GM18951 (cell line): ENCODE results near the gene HOXA10.

Experiments used
- POLR2A ChIP-seq: IDR thresholded peaks from 4 replicates; pipeline ENCODE4 v1.6.1; 2011; ENCODE audit warnings: mild to moderate bottlenecking; ENCODE audit not compliant: insufficient read length, insufficient read depth; ENCODE audit errors: extremely low read depth
- in situ Hi-C: fragments of 300-500 bp; cut with MboI; formaldehyde crosslinking; loops from one replicate; pipeline ENCODE4 v1.12.0; 2022; ENCODE audit warnings: low sequenced_read_pairs, mixed read lengths, inconsistent platforms; ENCODE audit not compliant: unreplicated experiment

The HOXA10 gene

GRCh38 chr7:27162561-27163287 is 11.4 kb downstream of the HOXA10 start:
- TF ChIP-seq POLR2A = no peak
- in situ Hi-C loops = no loop called here

GRCh38 chr7:27161721-27162560 is 12.2 kb downstream of the HOXA10 start:
- in situ Hi-C loops = no loop called here
- no peak for TF ChIP-seq POLR2A

DNA sequence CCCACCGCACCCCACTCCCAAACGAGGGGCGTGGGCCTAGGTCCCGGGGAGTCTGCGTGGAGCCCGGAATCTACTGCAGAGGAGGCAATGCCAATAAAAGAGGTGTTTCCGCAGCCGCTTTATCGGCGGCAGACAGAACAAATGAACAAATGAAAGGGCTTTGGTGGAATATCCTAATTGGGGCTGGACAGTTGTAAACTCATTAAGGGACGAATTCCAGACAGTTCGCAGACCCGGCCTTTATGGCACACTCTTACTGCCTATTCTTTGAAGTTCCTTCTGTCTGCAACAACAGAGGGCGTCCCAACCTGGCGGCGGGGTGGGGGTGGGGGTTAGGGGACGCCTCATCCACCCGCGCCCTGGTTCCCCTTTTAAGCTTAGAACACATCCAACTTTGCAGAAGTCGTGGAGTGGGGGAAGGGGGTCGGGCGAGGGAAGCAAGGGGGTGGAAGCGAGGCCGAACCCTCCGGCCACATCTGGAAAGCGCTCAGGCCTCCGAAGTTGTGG is 12.9 kb downstream of the HOXA10 start:
- TF ChIP-seq POLR2A = no peak
- in situ Hi-C loops = no loop called here

DNA sequence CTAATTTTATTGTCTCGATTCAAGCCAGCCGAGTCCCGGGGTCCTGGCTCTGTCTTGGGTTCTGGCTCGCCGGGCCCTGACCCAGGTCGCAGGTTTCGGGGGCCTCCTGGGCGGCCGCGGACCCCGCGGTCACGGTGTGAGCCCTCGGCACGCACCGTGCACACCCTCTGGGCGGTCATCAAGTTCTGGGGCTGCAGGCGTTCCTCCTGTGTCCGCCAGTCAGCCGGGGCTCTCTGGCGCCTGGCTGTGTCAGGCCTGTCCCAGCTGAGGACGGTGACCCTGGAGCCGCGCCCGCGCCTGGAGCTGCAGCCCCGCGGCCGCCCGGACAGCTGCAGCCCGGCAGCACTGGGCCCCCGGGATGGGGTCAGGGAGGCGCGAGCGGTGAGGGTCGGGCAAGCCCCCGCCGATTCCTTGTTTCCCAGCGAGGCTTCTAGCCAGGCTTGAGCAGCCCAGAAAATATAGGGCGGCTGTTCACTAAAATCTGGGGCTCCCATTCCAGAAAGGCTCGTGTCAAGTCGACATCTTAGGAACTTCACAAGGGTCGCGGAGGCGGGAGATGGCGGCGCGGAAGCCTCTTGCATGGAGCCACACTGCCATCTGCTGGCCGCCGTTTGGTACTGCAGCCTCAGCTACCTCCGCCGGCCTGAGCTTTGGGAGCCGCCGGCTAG is 13.4 kb downstream of the HOXA10 start:
- in situ Hi-C loops = no loop called here
- TF ChIP-seq POLR2A = no peak

DNA sequence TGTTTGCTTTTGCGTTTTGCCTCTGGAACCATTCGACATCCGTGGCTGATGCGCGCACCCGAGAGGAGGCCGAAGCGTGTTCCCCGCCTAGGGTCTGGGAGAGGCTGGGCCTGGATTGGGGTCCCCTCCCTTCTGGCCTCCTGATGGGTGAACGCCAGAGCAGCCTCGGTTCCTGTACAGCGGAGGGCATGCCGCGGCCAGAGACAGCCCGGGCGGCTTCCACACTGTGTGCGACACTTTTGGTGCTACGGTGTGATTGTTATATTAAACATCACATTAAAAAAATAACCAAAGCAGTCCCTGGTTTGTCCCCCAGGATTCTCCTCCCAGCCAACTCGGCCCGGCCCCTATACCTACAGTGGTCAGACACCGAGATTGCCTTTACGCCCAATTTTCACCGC is 14.0 kb downstream of the HOXA10 start:
- in situ Hi-C loops = no loop called here
- TF ChIP-seq POLR2A = no peak

- no peak for TF ChIP-seq POLR2A
- in situ Hi-C loops = loop anchor here (10.0 kb wide), 1 partner anchor 785 kb away; no protein-coding TSS in a partner anchor
These were observed 14.6 kb downstream of the HOXA10 start for GRCh38 chr7:27159266-27160144.

DNA sequence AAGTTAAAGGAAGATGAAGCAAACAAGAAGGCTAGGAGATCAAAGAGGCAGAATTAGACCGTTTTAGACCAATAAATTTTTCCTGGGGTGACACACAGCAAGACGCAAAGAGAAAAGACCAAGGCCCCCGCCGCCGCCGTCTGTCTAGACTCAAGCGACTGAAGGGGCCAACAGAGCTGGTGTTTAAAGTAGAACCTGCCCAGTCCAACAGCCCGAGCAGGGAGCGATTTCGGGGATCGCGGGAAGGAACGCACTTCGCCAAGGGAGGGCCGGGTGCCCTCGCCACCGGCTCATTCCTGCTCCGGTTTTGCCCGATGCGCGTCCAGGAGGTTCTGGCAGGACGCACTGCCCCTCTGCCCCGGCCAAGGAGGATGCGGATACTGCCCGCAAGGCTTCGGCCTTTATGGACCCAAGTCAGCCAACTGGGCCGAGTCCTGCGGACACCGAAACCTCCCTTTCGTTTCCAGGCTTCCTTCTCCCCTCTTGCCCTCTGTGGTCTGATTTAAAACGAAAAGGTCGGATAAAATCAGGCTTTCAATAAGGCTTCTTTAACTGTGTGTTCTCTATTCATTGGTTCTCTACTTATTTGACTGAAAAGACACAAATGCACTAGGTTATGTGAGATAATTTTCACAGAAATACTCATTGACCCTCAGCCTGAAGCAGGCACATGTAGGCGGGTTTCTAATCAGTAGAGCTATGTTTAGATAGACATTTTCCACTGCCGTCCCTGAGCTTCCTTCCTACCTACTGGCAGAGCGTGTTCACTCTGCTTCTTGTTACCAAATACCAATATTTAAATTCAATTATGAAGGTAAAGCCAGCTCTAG is 15.5 kb downstream of the HOXA10 start:
- in situ Hi-C loops = loop anchor here (10.0 kb wide), 1 partner anchor 784 kb away; no protein-coding TSS in a partner anchor
- TF ChIP-seq POLR2A = no peak

- no peak for TF ChIP-seq POLR2A
- in situ Hi-C loops = loop anchor here (10.0 kb wide), 1 partner anchor 783 kb away; no protein-coding TSS in a partner anchor
These were observed 16.3 kb downstream of the HOXA10 start for GRCh38 chr7:27157702-27158431.

DNA sequence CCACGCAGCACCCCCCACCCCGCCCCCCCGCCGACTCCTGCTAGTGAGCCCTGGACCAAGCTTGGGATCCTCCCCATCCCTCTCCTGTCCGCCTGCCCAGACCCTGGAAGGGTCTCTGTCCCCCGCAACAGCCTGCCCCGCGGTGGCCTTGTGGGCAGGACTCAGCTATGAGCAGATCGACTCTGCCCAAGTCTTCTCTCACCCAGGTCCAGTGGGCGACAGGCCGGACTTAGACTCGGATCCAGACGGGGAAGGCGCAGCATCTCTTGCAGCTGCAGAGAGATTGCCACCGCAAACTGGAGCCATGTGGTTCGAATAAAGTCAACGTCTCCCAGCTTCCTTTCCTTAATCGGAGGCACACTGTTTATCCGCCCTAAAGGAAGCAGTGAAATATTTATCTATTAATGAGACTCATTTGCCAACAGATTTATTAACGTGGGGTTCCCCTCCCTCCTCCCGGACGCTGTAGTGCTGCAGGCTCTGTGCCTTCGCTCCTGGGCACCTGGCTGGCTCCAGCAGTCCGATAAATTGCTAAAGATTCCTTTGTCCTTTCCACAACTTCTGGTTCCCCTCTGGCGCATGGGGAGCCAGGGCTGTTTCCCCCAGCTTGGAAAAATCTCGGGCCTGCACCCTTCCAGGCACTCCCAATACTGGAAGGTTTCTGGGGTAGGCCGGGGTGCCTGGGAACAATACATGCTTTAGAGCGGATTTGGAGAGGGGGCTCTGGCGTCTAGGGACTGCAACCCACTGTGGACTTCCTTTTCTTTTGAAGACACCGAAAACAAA is 17.0 kb downstream of the HOXA10 start:
- in situ Hi-C loops = loop anchor here (10.0 kb wide), 1 partner anchor 782 kb away; no protein-coding TSS in a partner anchor

DNA sequence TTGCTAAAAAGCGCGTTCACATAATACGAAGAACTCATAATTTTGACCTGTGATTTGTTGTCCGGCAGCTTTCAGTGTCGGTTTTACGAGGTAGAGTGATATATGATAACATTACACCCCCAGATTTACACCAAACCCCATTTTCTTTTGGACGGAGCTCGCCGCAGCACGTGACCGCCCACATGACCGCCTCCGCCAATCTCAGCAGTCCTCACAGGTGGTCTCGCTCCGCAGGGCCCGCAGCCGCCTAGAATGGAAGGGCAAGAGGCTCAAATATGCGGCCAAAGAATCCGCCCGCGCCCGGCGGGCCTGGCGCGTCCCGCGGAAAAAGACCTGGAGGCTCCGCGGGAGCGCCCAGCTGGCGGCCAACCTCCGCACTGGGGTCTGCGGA is 17.6 kb downstream of the HOXA10 start, which contains the start of gene HOXA7:
TSS of gene HOXA7 (minus strand) at position 168 of the 391 bp plus-strand sequence. CDS start at position 38, 130 bp downstream.
- in situ Hi-C loops = loop anchor here (10.0 kb wide), 1 partner anchor 782 kb away; no protein-coding TSS in a partner anchor
- TF ChIP-seq POLR2A = no peak

More for the DNA sequence above, 17.0 kb downstream of the HOXA10 start:
- TF ChIP-seq POLR2A = no peak
